ENCODE results near the gene GABRR1. TPM values are rescaled to one million over a fixed set of nuclear protein-coding genes. Genes with fewer than 3 reads are reported as not detected.

GABRR1 gene
- total and polyA plus RNA-seq, 2 of the 13 experiments (the other 11 are each of a cell fraction or from before 2014, with no cell fraction given), result not detected

DNA sequence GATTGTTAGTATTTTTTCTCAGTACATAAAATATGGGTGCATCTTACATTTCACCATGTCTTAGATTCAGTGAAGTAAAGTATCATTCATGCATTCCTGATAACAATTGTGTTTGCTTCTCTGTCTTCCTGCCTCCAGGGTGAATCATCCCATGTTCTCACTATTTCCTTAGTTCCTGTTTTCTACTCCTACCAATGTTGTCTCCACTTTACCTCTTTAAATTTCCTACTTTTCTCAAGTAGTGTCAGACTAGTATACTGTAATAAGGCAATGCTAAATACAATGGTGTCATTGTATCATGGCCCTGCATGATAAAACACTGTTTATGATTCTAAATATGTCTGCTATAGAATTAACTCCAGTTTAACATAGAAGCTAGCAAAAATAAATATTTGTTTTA lies 37.4 kb upstream of the GABRR1 start:
- ATAC-seq, result no peak
- in situ Hi-C loops (cut with HindIII; ENCODE audit: extremely low pct_ligation_motif_present, low pct_unique_long_range_greater_than_20kb) (no loop called here), intact Hi-C loops (cut with micrococcal nuclease; ENCODE audit: unreplicated experiment) (no loop called here)
- no peak for DNase-seq (ENCODE audit: low spot score)
- Histone ChIP-seq H3K4me2 (ENCODE audit: low read depth, low read length) (no peak overlapping the region), H3K27me3 (ENCODE audit: control insufficient read depth in 1 of 2, insufficient read depth in 2 of 2, low read length in 2 of 2) (peaks cover 0 to 10% of the 10 kb centered on the region in 2 experiments; a peak in 1 of 5 replicates), H3K4me1 (ENCODE audit: insufficient read depth, low read length) (no peaks in the 10 kb centered on the region), H4K20me1 (ENCODE audit: insufficient read depth, low read length) (no peaks in the 10 kb centered on the region), H3K9me3 (ENCODE audit: low read length) (no peaks in the 10 kb centered on the region), H3K79me2 (ENCODE audit: insufficient read depth, low read length) (no peaks in the 10 kb centered on the region), H3K9ac (ENCODE audit: insufficient read depth, low read depth, low read length) (no peak overlapping the region), H2AFZ (ENCODE audit: low read length) (no peak overlapping the region), H3K4me3 (replicated peaks in 1 of 3; ENCODE audit: insufficient read depth in 1 of 3, low read depth in 2 of 3, low read length in 3 of 3) (no peak overlapping the region), H3K27ac (ENCODE audit: extremely low read length, insufficient read depth, low read length) (no peak overlapping the region), H3K36me3 (replicated peaks in 1 of 2; ENCODE audit: control insufficient read depth in 1 of 2, insufficient read depth in 2 of 2, low read length in 2 of 2) (no peaks in the 10 kb centered on the region)
- POLR2A ChIA-PET, result no interaction called here
- TF ChIP-seq SP5 (CRISPR knock-in tag; IDR thresholded peaks at IDR 0.05; ENCODE audit: borderline replicate concordance, low read depth) (no peak), ZNF337 (CRISPR knock-in tag; IDR thresholded peaks at IDR 0.05; ENCODE audit: borderline replicate concordance, low read depth) (no peak), KMT2A (CRISPR knock-in tag; IDR thresholded peaks at IDR 0.05) (no peak), ZNF44 (CRISPR knock-in tag; IDR thresholded peaks at IDR 0.05) (no peak), ZNF781 (CRISPR knock-in tag; IDR thresholded peaks at IDR 0.05; ENCODE audit: borderline replicate concordance, not compliant biosample characterization) (no peak), ZFP41 (CRISPR knock-in tag; IDR thresholded peaks at IDR 0.05; ENCODE audit: borderline replicate concordance) (no peak), ZNF431 (CRISPR knock-in tag; IDR thresholded peaks at IDR 0.05; ENCODE audit: borderline replicate concordance, low read depth) (no peak), NFYB (CRISPR knock-in tag; IDR thresholded peaks at IDR 0.05) (no peak), HMGA1 (CRISPR knock-in tag; conservative IDR thresholded peaks at IDR 0.05) (no peak), ONECUT2 (CRISPR knock-in tag; IDR thresholded peaks at IDR 0.05) (no peak), AGO1 (IDR thresholded peaks at IDR 0.05; ENCODE audit: low read depth, low read length, poor library complexity, severe bottlenecking) (no peak), YEATS2 (CRISPR knock-in tag; IDR thresholded peaks at IDR 0.05; ENCODE audit: borderline replicate concordance) (no peak), ZNF672 (CRISPR knock-in tag; IDR thresholded peaks at IDR 0.05) (no peak), MAFK (conservative IDR thresholded peaks at IDR 0.05 in 1 of 2, IDR thresholded peaks at IDR 0.05 in 1 of 2; ENCODE audit: low read length in 2 of 2) (no peak)
- TF ChIP-seq, protein P1, sequence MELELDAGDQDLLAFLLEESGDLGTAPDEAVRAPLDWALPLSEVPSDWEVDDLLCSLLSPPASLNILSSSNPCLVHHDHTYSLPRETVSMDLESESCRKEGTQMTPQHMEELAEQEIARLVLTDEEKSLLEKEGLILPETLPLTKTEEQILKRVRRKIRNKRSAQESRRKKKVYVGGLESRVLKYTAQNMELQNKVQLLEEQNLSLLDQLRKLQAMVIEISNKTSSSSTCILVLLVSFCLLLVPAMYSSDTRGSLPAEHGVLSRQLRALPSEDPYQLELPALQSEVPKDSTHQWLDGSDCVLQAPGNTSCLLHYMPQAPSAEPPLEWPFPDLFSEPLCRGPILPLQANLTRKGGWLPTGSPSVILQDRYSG (CRISPR knock-in tag; IDR thresholded peaks at IDR 0.05), result no peak
- TF ChIP-seq, protein P2, sequence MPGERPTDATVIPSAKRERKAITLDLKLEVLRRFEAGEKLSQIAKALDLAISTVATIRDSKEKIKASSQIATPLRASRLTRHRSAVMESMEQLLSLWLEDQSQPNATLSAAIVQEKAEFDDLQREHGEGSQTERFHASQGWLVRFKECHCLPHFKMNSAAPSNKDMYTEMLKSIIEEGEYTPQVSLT (CRISPR knock-in tag; IDR thresholded peaks at IDR 0.05; ENCODE audit: borderline replicate concordance, low read depth), result no peak
- TF ChIP-seq, protein P3, sequence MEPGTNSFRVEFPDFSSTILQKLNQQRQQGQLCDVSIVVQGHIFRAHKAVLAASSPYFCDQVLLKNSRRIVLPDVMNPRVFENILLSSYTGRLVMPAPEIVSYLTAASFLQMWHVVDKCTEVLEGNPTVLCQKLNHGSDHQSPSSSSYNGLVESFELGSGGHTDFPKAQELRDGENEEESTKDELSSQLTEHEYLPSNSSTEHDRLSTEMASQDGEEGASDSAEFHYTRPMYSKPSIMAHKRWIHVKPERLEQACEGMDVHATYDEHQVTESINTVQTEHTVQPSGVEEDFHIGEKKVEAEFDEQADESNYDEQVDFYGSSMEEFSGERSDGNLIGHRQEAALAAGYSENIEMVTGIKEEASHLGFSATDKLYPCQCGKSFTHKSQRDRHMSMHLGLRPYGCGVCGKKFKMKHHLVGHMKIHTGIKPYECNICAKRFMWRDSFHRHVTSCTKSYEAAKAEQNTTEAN (CRISPR knock-in tag; conservative IDR thresholded peaks at IDR 0.05), result no peak
- TF ChIP-seq, protein P4, sequence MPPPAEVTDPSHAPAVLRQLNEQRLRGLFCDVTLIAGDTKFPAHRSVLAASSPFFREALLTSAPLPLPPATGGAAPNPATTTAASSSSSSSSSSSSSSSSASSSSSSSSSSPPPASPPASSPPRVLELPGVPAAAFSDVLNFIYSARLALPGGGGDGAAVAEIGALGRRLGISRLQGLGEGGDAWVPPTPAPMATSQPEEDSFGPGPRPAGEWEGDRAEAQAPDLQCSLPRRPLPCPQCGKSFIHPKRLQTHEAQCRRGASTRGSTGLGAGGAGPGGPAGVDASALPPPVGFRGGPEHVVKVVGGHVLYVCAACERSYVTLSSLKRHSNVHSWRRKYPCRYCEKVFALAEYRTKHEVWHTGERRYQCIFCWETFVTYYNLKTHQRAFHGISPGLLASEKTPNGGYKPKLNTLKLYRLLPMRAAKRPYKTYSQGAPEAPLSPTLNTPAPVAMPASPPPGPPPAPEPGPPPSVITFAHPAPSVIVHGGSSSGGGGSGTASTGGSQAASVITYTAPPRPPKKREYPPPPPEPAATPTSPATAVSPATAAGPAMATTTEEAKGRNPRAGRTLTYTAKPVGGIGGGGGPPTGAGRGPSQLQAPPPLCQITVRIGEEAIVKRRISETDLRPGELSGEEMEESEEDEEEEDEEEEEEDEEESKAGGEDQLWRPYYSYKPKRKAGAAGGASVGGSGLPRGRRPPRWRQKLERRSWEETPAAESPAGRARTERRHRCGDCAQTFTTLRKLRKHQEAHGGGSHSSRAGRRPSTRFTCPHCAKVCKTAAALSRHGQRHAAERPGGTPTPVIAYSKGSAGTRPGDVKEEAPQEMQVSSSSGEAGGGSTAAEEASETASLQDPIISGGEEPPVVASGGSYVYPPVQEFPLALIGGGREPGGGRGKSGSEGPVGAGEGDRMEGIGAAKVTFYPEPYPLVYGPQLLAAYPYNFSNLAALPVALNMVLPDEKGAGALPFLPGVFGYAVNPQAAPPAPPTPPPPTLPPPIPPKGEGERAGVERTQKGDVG (CRISPR knock-in tag; IDR thresholded peaks at IDR 0.05; ENCODE audit: borderline replicate concordance), result no peak
- no TSS peak for BruUV-seq (replicated peaks)
- CTCF ChIA-PET (ENCODE audit: low intra/inter-chr PET ratio, low total read pairs), result no interaction called here
- FAIRE-seq, result no peak
